Measurements from ENCODE around the gene NPPA.

- TF ChIP-seq POLR2AphosphoS5 (IDR thresholded peaks at IDR 0.05) = no peak
- no peak for TF ChIP-seq CTCF (IDR thresholded peaks at IDR 0.05)
Measured at GRCh38 chr1:11813021-11813420, 34.6 kb downstream of the NPPA start.
